MCF 10A (cell line): ENCODE measurements around the gene NYAP1. TPM values are rescaled to one million over a fixed set of nuclear protein-coding genes. Genes with fewer than 3 reads are reported as not detected.

ENCODE experiments used
- BruUV-seq: library from RNA; stranded (reverse); fragments of 400-500 nt; replicated peaks from 2 replicates; lab custom pipeline; 2021; lab: Mats Ljungman, UMichigan
- CTCF ChIA-PET: fragments of 300-600 bp; sonication (Branson Sonifier 250); formaldehyde crosslinking; extraction: SDS; loops from one replicate; lab custom pipeline; 2021; ENCODE audit warnings: antibody characterized with exemption, inconsistent platforms; lab: Yijun Ruan, JAX
- POLR2A ChIA-PET: fragments of 300-600, 350-650 bp; sonication (Branson Sonifier 250); formaldehyde crosslinking; extraction: SDS; loops from one replicate; lab custom pipeline; 2020; ENCODE audit warnings: antibody characterized with exemption, inconsistent platforms; lab: Yijun Ruan, JAX
- DNase-seq: peaks from one replicate; pipeline ENCODE4 v3.0.0-alpha.2; 2018; ENCODE audit not compliant: unreplicated experiment
- H3K27ac Mint-ChIP-seq: one replicate; pipeline ENCODE4 v1.8.0; 2022; ENCODE audit warnings: mild to moderate bottlenecking, low read depth, mixed read lengths; ENCODE audit not compliant: unreplicated experiment
- H3K27me3 Mint-ChIP-seq: one replicate; pipeline ENCODE4 v1.8.0; 2022; ENCODE audit warnings: mixed read lengths; ENCODE audit not compliant: insufficient read depth, unreplicated experiment
- H3K36me3 Mint-ChIP-seq: one replicate; pipeline ENCODE4 v1.8.0; 2022; ENCODE audit warnings: mild to moderate bottlenecking, moderate library complexity, mixed read lengths; ENCODE audit not compliant: insufficient read depth, unreplicated experiment
- H3K4me1 Mint-ChIP-seq: one replicate; pipeline ENCODE4 v1.8.0; 2022; ENCODE audit warnings: mixed read lengths; ENCODE audit not compliant: insufficient read depth, unreplicated experiment
- H3K4me3 Mint-ChIP-seq: one replicate; pipeline ENCODE4 v1.8.0; 2022; ENCODE audit warnings: mild to moderate bottlenecking, moderate library complexity, mixed read lengths; ENCODE audit not compliant: unreplicated experiment
- H3K9me3 Mint-ChIP-seq: one replicate; pipeline ENCODE4 v1.8.0; 2022; ENCODE audit warnings: mixed read lengths; ENCODE audit not compliant: unreplicated experiment
- intact Hi-C: fragments of 100-400 bp; cut with micrococcal nuclease; formaldehyde crosslinking; loops from 2 replicates; pipeline ENCODE4 v1.14.1; 2022
- total RNA-seq: library from RNA; stranded (reverse); gene quantifications from 2 replicates; pipeline ENCODE4 v1.2.3, GENCODE V29; 2022
- TF ChIP-seq, protein P1 (sequence below): fragments of 200-600 bp; IDR thresholded peaks from one replicate; pipeline ENCODE4 v1.8.0; 2022; ENCODE audit warnings: antibody characterized with exemption, mild to moderate bottlenecking; ENCODE audit not compliant: unreplicated experiment

NYAP1 gene
- total RNA-seq, 1 experiment from 2014 or later = 0.21 TPM

DNA sequence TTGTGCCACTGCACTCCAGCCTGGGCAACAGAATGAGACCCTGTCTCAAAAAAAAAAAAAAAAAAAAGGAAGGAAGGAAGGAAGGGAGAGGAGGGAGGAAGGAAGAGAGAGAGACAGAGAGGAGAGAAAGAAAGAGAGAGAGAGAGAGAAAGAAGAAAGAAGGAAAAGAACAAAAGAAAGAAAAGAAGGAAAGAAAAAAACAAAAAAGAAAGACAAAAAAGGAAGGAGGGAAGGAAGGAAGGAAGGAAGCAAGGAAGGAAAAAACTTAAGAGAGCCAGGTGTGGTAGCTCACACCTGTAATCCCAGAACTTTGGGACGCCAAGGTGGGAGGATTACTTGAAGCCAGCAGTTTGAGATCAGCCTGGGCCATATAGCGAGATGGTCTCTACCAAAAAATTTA is 18.9 kb upstream of the NYAP1 start:
- ChIA-PET POLR2A (interaction anchor here (0.6 to 1.5 kb wide), 4 partner anchors 10 to 121 kb away, joined by 3 to 6 read pairs (median 4); partner anchors contain the start of genes FBXO24 and LRCH4), CTCF (interaction anchor here (0.6 to 2.8 kb wide), 8 partner anchors 11 to 587 kb away, joined by 3 to 17 read pairs (median 4); partner anchors contain the start of gene FBXO24)
- peaks cover 5% of the 10 kb centered on the region for H3K36me3 Mint-ChIP-seq
- BruUV-seq = no TSS peak
- H3K4me1 Mint-ChIP-seq = no peaks in the 10 kb centered on the region
- no peak for DNase-seq
- H3K27me3 Mint-ChIP-seq = no peaks in the 10 kb centered on the region
- intact Hi-C loops = loop anchor here (5.0 kb wide), 1 partner anchor 228 kb away; the partner anchor contains the start of gene GIGYF1
- H3K4me3 Mint-ChIP-seq = no peak overlapping the region
- H3K27ac Mint-ChIP-seq = no peak overlapping the region
- TF ChIP-seq, protein P1, sequence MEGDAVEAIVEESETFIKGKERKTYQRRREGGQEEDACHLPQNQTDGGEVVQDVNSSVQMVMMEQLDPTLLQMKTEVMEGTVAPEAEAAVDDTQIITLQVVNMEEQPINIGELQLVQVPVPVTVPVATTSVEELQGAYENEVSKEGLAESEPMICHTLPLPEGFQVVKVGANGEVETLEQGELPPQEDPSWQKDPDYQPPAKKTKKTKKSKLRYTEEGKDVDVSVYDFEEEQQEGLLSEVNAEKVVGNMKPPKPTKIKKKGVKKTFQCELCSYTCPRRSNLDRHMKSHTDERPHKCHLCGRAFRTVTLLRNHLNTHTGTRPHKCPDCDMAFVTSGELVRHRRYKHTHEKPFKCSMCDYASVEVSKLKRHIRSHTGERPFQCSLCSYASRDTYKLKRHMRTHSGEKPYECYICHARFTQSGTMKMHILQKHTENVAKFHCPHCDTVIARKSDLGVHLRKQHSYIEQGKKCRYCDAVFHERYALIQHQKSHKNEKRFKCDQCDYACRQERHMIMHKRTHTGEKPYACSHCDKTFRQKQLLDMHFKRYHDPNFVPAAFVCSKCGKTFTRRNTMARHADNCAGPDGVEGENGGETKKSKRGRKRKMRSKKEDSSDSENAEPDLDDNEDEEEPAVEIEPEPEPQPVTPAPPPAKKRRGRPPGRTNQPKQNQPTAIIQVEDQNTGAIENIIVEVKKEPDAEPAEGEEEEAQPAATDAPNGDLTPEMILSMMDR = no peak
- no peaks in the 10 kb centered on the region for H3K9me3 Mint-ChIP-seq

DNA sequence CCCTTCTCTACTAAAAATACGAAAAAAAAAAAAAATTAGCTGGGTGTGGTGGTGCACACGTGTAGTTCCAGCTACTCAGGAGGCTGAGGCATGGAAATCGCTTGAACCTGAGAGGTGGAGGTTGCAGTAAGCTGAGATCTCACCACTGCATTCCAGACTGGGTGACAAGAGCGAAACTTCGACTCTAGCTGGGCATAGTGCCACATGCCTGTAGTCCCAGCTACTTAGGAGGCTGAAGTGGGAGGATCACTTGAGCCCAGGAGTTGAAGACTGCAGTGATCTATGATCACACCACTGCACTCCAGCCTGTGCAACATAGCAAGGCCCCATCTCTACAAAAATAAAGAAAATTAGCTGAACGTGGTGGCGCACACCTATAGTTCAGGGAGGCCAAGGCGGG is 18.4 kb upstream of the NYAP1 start:
- Mint-ChIP-seq H3K4me3 (no peak overlapping the region), H3K36me3 (peaks cover 5% of the 10 kb centered on the region), H3K27me3 (no peaks in the 10 kb centered on the region), H3K4me1 (no peaks in the 10 kb centered on the region), H3K9me3 (no peaks in the 10 kb centered on the region), H3K27ac (peak overlapping the region; percentile 76)
- TF ChIP-seq, protein P1 = no peak
- no TSS peak for BruUV-seq
- DNase-seq = no peak
- CTCF ChIA-PET = interaction anchor here (0.6 to 2.8 kb wide), 11 partner anchors 9 to 226 kb away, joined by 3 to 17 read pairs (median 5); partner anchors contain the start of gene FBXO24
- intact Hi-C loops = loop anchor here (5.0 kb wide), 1 partner anchor 227 kb away; the partner anchor contains the start of gene GIGYF1
- POLR2A ChIA-PET = interaction anchor here (0.6 to 1.5 kb wide), 5 partner anchors 9 to 120 kb away, joined by 3 to 6 read pairs (median 3); partner anchors contain the start of genes FBXO24 and LRCH4

DNA sequence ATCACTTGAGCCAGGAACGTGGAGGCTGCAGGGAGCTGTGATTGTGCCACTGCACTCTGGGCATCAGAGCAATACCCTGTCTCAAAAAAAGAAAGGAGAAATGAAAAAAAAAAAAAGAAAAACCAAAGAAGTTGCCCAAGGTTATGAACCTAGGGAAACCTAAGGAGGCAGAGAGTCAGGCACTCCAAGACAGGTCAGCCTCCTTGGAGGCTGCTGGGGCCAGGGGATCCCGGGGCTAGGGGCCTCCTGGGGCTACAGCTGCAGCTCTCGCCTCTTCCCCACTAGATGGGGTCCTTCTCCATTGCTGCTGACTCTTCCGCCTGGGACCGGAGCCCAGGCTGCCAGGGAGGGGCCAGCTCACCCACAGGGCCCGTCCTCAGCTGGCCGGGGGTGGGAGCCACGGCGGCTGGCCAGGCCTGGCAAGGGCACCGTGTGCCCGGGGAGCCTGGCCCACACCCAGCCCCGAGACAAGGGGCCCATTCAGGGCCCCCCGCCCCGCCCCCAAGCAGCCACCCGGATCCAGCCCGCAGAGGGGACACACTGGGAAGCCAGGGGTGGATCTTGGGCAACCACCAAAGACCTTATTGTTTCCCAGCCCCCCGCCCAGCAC is 17.9 kb upstream of the NYAP1 start:
- no TSS peak for BruUV-seq
- TF ChIP-seq, protein P1 = peak; percentile 46
- Mint-ChIP-seq H3K36me3 (peaks cover 5% of the 10 kb centered on the region), H3K4me1 (no peaks in the 10 kb centered on the region), H3K27ac (peak overlapping the region; percentile 76), H3K27me3 (no peaks in the 10 kb centered on the region), H3K9me3 (no peaks in the 10 kb centered on the region), H3K4me3 (no peak overlapping the region)
- peak; percentile 82 for DNase-seq
- CTCF ChIA-PET = interaction anchor here (0.6 to 2.8 kb wide), 12 partner anchors 9 to 225 kb away, joined by 3 to 17 read pairs (median 4); partner anchors contain the start of gene FBXO24
- POLR2A ChIA-PET = interaction anchor here (0.6 to 1.5 kb wide), 5 partner anchors 12 to 851 kb away, joined by 3 to 6 read pairs (median 3); partner anchors contain the start of genes FBXO24 and LRCH4
- intact Hi-C loops = loop anchor here (5.0 kb wide), 1 partner anchor 226 kb away; the partner anchor contains the start of gene GIGYF1
